Left lung (tissue), 10 donors: ENCODE data around the gene RGPD4. TPM values are rescaled to one million over a fixed set of nuclear protein-coding genes. Genes with fewer than 3 reads are reported as not detected.

Experiments used
- ATAC-seq: fragments of 200-7000 bp; cut with Tn5 transposase; one replicate; pipeline ENCODE4 v1.9.1; 2020; ENCODE audit warnings: moderate library complexity
- DNase-seq, 4 donors: peaks; one replicate each; pipeline ENCODE4 v3.0.0-alpha.2; 2013 to 2020
- H3K27ac ChIP-seq, 2 donors: fragments of 200-600 bp; sonication (generic) in 1 of 2; one replicate each; pipeline versions ENCODE4 v1.5.0 to v1.8.0; 2020 to 2021
- H3K27me3 ChIP-seq, 2 donors: fragments of 200-600 bp; sonication (generic) in 1 of 2; one replicate each; pipeline versions ENCODE4 v1.5.0 to v1.8.0; 2020 to 2021
- H3K36me3 ChIP-seq, 2 donors: fragments of 200-600 bp; sonication (generic) in 1 of 2; one replicate each; pipeline versions ENCODE4 v1.5.0 to v1.8.0; 2020 to 2021
- H3K4me1 ChIP-seq, 2 donors: fragments of 200-600 bp; one replicate each; pipeline ENCODE4 v1.8.0; 2021
- H3K4me3 ChIP-seq, 2 donors: fragments of 200-600 bp; sonication (generic) in 1 of 2; one replicate each; pipeline versions ENCODE4 v1.5.0 to v1.8.0; 2020 to 2021; ENCODE audit warnings: mild to moderate bottlenecking in 1 of 2
- H3K9me3 ChIP-seq, 2 donors: fragments of 200-600 bp; sonication (generic) in 1 of 2; one replicate each; pipeline versions ENCODE4 v1.5.0 to v1.8.0; 2020 to 2021
- CTCF ChIP-seq, 2 donors: fragments of 200-600 bp; sonication (generic) in 1 of 2; IDR thresholded peaks; one replicate each; pipeline versions ENCODE4 v1.5.0 to v1.8.0; 2021; ENCODE audit warnings: antibody characterized with exemption in 2 of 2
- intact Hi-C, 2 donors: fragments of 100-400 bp; cut with DNase I; formaldehyde crosslinking; loops; one replicate each; pipeline versions ENCODE4 v1.11.2 to v1.14.2; 2022
- polyA plus RNA-seq, 6 donors: library from polyadenylated mRNA; unstranded; fragments of 120-200 nt; gene quantifications; one replicate each; pipeline ENCODE4 v1.2.1, GENCODE V29; 2013; ENCODE audit not compliant: insufficient read length in 6 of 6
- total RNA-seq, 2 donors: library from RNA; stranded (reverse); fragmentation: NEBNext Ultra II Directional; extraction: Animal tissue kit (Norgen Biotek cat#: 25700); gene quantifications; one replicate each; pipeline ENCODE4 v1.2.1, GENCODE V29; 2021
- donor health status: DM: no; HTN: yes; CAD: no.
- donor health status: DM: no; HTN: no; CAD: no.

The RGPD4 gene
- total and polyA plus RNA-seq, 8 donors: 0.04 to 0.29 (median 0.14) TPM; not detected in 5

GRCh38 chr2:107927034-107927534, 100.4 kb downstream of the RGPD4 start:
- intact Hi-C loops: no loop called here

GRCh38 chr2:107931412-107931811, 104.7 kb downstream of the RGPD4 start:
- Histone ChIP-seq H3K9me3 (no peaks in the 10 kb centered on the region), H3K27me3 (no peaks in the 10 kb centered on the region), H3K4me1 (no peaks in the 10 kb centered on the region), H3K4me3 (no peak overlapping the region), H3K27ac (no peak overlapping the region), H3K36me3 (no peaks in the 10 kb centered on the region)
- intact Hi-C loops: no loop called here
- no peak for TF ChIP-seq CTCF (IDR thresholded peaks at IDR 0.05)
- ATAC-seq (no peak), DNase-seq (no peak)

More at GRCh38 chr2:107927034-107927534, 100.4 kb downstream of the RGPD4 start:
- Histone ChIP-seq H3K27me3 (no peaks in the 10 kb centered on the region), H3K9me3 (no peaks in the 10 kb centered on the region), H3K27ac (no peak overlapping the region), H3K36me3 (no peaks in the 10 kb centered on the region), H3K4me1 (no peaks in the 10 kb centered on the region), H3K4me3 (no peak overlapping the region)
- no peak for DNase-seq
- no peak for ATAC-seq
- TF ChIP-seq CTCF (IDR thresholded peaks at IDR 0.05): no peak

- DNase-seq (peak in 2 of 4 donors; percentile 36 to 49), ATAC-seq (no peak)
- TF ChIP-seq CTCF (IDR thresholded peaks at IDR 0.05): no peak
- H3K27me3 ChIP-seq: no peaks in the 10 kb centered on the region
- H3K36me3 ChIP-seq: no peaks in the 10 kb centered on the region
- H3K4me1 ChIP-seq: no peaks in the 10 kb centered on the region
- no peak overlapping the region for H3K27ac ChIP-seq
- H3K4me3 ChIP-seq: no peak overlapping the region
- intact Hi-C loops: no loop called here
- no peaks in the 10 kb centered on the region for H3K9me3 ChIP-seq
Measured at GRCh38 chr2:107932488-107932887, 105.8 kb downstream of the RGPD4 start.

- H3K4me3 ChIP-seq: no peak overlapping the region
- intact Hi-C loops: no loop called here
- peak in 2 of 4 donors; percentile 12 to 44 for DNase-seq
- H3K4me1 ChIP-seq: no peaks in the 10 kb centered on the region
- H3K27ac ChIP-seq: no peak overlapping the region
- no peaks in the 10 kb centered on the region for H3K36me3 ChIP-seq
- no peaks in the 10 kb centered on the region for H3K9me3 ChIP-seq
- peak; percentile 19 for ATAC-seq
- no peak for TF ChIP-seq CTCF (IDR thresholded peaks at IDR 0.05)
- no peaks in the 10 kb centered on the region for H3K27me3 ChIP-seq
Measured at GRCh38 chr2:107932979-107933378, 106.3 kb downstream of the RGPD4 start.

- H3K27ac ChIP-seq: no peak overlapping the region
- no peaks in the 10 kb centered on the region for H3K4me1 ChIP-seq
- peak in 1 of 4 donors; percentile 35 for DNase-seq
- no peaks in the 10 kb centered on the region for H3K9me3 ChIP-seq
- no peaks in the 10 kb centered on the region for H3K27me3 ChIP-seq
- intact Hi-C loops: no loop called here
- H3K4me3 ChIP-seq: no peak overlapping the region
- no peaks in the 10 kb centered on the region for H3K36me3 ChIP-seq
- TF ChIP-seq CTCF (IDR thresholded peaks at IDR 0.05): no peak
- peak; percentile 88 for ATAC-seq
Measured at GRCh38 chr2:107936433-107937359, 110.0 kb downstream of the RGPD4 start.
